ENCODE data around the gene IFNAR1.

The IFNAR1 gene

DNA sequence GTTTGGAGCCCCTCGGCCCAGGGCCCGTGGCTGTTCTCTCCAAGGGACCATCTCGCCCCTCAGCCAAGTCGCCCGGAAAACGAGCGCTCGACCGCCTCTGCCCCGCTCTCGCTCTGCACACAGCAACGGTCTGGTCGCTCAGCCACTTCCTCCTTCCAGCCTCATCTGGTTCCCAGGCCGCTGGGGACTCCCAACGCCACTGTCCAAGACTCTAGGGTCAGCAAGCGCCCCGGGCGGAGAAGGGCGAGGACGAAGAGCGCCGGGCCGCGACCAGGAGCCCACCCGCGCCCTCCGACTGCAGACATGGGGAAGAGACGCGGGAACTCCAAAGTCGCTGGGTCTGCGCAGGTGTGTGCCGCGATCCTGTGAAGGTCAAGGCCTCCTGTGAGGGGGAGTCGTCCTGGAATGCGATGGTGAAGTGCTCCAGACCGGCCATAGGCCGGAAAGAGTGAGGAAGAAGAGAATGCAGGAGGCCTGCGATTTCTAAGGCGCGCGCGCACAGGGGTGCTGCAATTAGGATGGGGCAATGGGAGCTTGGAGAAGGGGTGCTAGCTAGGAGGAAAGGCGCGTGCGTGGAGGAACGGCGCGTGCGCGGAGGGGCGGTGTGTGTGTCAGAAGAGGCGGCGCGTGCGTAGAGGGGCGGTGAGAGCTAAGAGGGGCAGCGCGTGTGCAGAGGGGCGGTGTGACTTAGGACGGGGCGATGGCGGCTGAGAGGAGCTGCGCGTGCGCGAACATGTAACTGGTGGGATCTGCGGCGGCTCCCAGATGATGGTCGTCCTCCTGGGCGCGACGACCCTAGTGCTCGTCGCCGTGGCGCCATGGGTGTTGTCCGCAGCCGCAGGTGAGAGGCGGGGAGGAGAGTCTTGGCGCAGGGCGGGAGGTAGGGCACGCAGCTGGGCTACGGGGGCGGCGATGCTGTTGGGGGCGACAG, at the start of gene IFNAR1:
Gene IFNAR1 (plus strand): TSS at position 680 of the 931 bp plus-strand sequence. CDS start 86 bp downstream, at position 766.
- peak; percentile 98 for DNase-seq

DNA sequence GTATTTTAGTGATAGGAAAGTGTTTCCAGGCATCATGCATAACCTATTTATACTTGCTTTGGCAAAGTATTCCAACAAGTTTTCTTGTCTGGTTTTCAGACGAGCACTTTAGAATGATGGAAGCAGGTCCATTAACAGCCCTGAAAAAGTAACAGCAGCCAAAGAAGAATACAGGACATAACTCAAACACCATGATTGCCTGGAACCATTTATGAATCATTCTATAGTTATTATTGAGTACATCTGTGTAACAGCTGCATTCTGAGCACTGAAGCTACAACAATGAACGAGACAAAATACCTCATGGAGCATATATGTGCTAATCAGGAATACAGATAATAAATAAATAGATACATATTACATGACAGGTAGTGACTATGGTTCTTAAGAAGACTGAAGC, 46.0 kb upstream of the IFNAR1 start:
- no peak for DNase-seq

DNA sequence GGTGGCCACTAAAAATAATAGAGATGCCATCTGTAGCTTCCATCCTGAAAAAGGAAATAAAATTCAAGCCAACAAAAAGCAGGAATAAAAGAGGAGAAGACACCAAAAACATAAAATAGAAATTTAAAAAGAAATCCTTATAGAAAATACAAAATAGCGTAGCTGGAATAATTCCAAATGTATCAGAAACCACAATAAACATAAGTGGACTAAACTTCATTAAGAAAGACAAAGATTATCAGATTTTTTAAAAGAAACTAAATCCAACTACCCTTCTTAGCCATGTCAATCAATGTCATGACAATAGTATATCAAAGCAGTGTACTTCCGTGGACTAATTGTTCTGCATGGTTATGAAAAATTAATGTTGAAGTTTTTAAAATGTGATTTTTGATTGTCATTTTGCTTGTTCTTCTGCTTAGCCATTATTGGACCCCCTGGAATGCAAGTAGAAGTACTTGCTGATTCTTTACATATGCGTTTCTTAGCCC, 45.4 kb upstream of the IFNAR1 start:
- no peak for DNase-seq

GRCh38 chr21:33281096-33281652, 43.6 kb upstream of the IFNAR1 start:
- no peak for DNase-seq

GRCh38 chr21:33283203-33283602, 41.6 kb upstream of the IFNAR1 start:
- DNase-seq, result no peak

DNA sequence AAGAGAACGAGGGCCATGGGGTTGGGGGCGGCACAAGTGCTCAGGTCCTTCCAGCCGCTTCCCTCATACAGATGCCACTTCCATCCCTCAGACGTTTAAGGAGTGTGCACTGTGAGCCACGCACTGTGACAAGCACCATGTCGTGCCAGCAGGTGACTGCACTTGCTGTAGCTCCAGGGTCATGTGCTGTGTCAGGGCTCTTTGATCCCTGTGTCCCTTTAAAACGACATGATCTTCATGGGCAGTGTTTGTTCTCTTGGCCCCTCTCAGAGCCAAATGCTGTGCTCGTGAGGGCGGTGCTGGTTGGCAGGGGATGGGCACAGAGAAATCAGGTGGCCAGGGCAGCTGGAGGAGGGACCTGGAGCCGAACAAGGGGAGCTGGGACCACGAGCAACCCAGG, 38.7 kb upstream of the IFNAR1 start:
- no peak for DNase-seq

- no peak for DNase-seq
Observed at GRCh38 chr21:33286600-33287456, 37.9 kb upstream of the IFNAR1 start.

DNA sequence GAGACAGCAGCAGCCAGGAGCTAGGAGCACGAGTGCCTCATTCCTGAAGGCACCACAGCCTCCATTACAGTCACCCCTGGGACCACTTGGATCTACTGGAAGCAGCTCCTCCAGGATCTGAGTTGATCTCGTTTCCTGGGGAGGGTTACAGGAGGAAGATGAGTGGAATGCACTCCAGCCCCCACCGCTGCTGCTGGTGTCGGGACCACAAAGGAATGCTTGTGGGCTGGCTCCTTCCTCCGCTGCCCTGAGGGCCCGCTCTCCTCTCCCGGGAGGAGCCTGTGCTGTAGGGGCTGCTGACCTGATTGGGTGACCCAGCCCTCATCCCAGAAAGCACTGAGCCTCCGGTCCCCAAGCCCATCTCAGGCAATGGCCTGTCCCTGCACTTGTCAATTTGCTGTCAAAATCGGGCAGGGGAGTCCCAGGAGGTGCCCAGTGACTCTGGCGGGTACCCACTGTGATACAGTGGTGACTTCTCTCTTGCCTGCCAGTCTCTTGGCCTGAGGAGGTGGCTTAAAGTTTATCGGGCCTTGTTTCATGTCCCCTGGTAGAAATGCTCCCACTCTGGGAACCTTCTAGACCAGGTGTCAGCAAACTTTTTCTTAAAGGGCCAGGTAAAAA, 35.5 kb upstream of the IFNAR1 start:
- DNase-seq, result no peak

- no peak for DNase-seq
Observed at GRCh38 chr21:33290441-33290840, 34.3 kb upstream of the IFNAR1 start.

DNA sequence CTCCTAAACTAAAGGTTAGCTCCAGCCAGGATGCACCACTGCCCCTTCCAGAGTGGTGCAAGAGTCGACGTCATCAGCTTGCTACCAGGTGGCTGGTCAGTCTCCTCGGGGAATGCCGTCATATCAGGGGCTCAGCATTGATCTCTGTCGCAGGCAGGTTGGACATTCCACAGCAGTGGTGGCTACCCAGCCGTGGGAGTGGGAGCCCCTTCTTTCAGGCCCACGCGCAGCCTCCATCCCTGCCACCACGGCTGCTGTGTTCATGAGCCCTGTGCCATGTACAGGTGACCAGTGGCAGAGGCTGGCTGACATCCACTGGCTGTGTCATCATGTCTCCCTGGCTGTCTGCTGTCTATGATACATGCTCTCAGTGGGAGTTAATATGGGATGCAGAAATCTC, 33.1 kb upstream of the IFNAR1 start:
- DNase-seq, result no peak

GRCh38 chr21:33292724-33293123, 32.0 kb upstream of the IFNAR1 start:
- DNase-seq, result no peak

DNA sequence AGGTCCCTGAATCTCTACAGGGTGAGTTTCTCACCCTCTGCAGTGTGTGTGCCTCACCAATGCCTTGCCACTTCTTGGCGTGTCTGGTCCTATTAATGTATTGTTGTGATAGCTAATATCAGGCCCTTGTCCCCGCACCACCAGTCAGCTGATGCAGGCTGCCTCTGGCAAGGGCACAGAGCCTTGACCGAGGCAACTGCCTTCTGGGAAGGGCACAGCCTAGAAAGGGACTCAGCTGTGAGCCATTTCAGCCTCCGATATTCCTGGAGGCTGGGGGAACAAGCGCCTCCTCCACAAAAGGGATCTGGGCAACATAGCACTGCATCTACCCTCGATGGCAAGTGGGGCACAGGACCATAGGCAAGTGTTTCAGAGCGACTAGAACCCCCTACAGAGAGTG, 31.6 kb upstream of the IFNAR1 start:
- no peak for DNase-seq

DNA sequence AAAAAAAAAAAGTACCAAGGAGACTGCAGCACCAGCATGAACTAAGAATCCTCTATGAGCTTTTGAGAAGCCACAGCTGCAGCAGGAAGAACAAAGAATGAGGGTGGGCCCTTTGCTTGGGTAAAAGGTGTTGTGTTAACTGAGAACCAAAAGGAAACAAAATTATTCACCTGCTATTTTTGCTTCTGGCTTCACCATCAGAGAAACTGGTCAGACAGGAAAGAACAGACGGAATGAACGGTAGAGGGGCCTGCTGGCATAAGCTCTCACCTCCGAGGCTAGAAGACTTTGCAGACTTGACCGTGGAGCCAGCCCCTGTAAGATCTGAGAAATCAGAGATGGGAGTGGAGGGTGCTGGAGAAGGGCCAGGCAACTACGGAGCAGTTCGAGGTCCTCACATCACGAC, 31.0 kb upstream of the IFNAR1 start:
- DNase-seq, result no peak

DNA sequence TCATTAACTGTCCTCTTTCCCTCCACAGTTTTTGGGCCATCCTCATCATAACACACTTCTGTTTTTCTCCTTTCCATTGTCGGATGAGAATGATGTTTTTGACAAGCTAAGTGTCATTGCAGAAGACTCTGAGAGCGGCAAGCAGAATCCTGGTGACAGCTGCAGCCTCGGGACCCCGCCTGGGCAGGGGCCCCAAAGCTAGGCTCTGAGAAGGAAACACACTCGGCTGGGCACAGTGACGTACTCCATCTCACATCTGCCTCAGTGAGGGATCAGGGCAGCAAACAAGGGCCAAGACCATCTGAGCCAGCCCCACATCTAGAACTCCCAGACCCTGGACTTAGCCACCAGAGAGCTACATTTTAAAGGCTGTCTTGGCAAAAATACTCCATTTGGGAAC, 28.6 kb upstream of the IFNAR1 start:
- no peak for DNase-seq

GRCh38 chr21:33299181-33299752, 25.5 kb upstream of the IFNAR1 start:
- no peak for DNase-seq

GRCh38 chr21:33300701-33301631, 23.8 kb upstream of the IFNAR1 start:
- DNase-seq, result no peak

- DNase-seq, result no peak
Observed at GRCh38 chr21:33301632-33302002, 23.2 kb upstream of the IFNAR1 start.

- DNase-seq, result no peak
Observed at GRCh38 chr21:33302055-33302454, 22.7 kb upstream of the IFNAR1 start.

DNA sequence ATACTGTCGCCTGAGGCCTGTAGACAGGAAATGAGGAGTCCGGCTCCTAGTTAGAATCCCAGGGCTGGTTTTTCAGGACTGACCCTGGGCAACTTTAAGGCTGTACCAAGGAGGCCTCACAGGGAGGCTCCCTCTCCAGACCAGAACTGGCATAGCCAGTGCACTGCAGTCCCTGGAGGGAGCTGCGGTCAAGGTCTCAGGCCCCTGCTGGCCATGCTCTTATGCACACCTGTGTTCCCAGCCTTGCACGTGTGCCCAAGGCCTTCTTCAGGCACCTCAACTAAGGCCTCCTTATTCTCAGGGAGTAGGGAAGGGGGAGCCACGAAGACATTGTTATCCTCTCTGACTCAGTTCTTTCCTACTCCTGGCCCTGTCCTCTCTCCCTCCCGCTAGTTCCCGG, 22.0 kb upstream of the IFNAR1 start:
- no peak for DNase-seq

- DNase-seq, result no peak
Observed at GRCh38 chr21:33305344-33305671, 19.5 kb upstream of the IFNAR1 start.

GRCh38 chr21:33305938-33306337, 18.8 kb upstream of the IFNAR1 start:
- no peak for DNase-seq
